Activated T-cell treated with anti-CD3 and anti-CD28 coated beads, Interleukin-2, amount 50 U/mL, for 4 hours (primary cell): ENCODE data around the gene TPSG1. TPM values are rescaled to one million over a fixed set of nuclear protein-coding genes. Genes with fewer than 3 reads are reported as not detected.
"Not testable (repeated sequence)": the region's sequence is repeated elsewhere in the genome, so short reads cannot be mapped to it uniquely, and the experiment has no call there.

Source experiments
- ATAC-seq, 2 donors: fragments of 200-7000 bp; cut with Tn5 transposase; one replicate each; pipeline ENCODE4 v1.10.0; 2021
- DNase-seq: peaks from one replicate; pipeline ENCODE4 v3.0.0-alpha.2; 2020
- H3K27me3 Mint-ChIP-seq: one replicate; pipeline ENCODE4 v1.8.0; 2021; ENCODE audit warnings: low read depth, mixed read lengths
- H3K36me3 Mint-ChIP-seq: one replicate; pipeline ENCODE4 v1.8.0; 2022; ENCODE audit warnings: mixed read lengths; ENCODE audit not compliant: insufficient read depth
- H3K4me1 Mint-ChIP-seq: one replicate; pipeline ENCODE4 v1.8.0; 2021; ENCODE audit warnings: low read depth, mixed read lengths
- H3K4me3 Mint-ChIP-seq: one replicate; pipeline ENCODE4 v1.8.0; 2021; ENCODE audit warnings: mild to moderate bottlenecking, moderate library complexity, mixed read lengths
- H3K9me3 Mint-ChIP-seq: one replicate; pipeline ENCODE4 v1.8.0; 2021; ENCODE audit warnings: mixed read lengths
- total RNA-seq, 3 donors: library from RNA; stranded (reverse); gene quantifications; one replicate each; pipeline ENCODE4 v1.2.1, GENCODE V29; 2021

Gene TPSG1
- total RNA-seq: not detected

DNA sequence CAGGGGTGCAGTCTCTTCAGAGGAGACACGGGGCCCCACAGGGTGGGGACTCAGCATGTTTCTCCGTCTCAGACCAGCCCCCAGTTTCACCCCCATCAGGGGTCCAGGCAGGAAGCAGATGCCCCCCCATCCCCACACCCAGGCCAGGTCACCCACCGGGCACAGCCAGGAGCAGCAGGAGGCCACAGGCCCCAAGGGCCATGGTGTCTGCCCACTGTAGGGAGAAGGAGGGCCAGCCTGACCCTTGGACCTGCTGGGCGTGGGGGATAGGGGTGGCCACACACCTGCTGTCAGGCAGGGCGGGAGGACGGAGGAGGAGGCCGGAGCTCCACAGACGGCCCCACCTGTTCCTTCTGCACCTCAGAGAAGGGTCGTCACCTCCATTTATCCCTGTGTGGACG is at the start of gene TPSG1:
TSS of gene TPSG1 (minus strand) at position 218 of the 401 bp plus-strand sequence. CDS start at position 202, 16 bp downstream.
- ATAC-seq: no peak
- Mint-ChIP-seq H3K27me3 (peaks cover 5% of the 10 kb centered on the region), H3K9me3 (no peaks in the 10 kb centered on the region), H3K36me3 (no peaks in the 10 kb centered on the region), H3K4me3 (no peak within 1 kb of the TSS), H3K4me1 (no peaks in the 10 kb centered on the region)
- DNase-seq: peak; percentile 3

GRCh38 chr16:1274767-1275166 is 49.7 kb upstream of the TPSG1 start:
- Mint-ChIP-seq H3K9me3 (no peaks in the 10 kb centered on the region), H3K4me3 (no peak overlapping the region), H3K4me1 (peaks cover 1% of the 10 kb centered on the region), H3K27me3 (peaks cover 25% of the 10 kb centered on the region), H3K36me3 (no peaks in the 10 kb centered on the region)
- no peak for DNase-seq
- no peak for ATAC-seq

GRCh38 chr16:1273816-1274215 is 48.7 kb upstream of the TPSG1 start:
- H3K36me3 Mint-ChIP-seq: no peaks in the 10 kb centered on the region
- H3K4me3 Mint-ChIP-seq: no peak overlapping the region
- no peak for ATAC-seq
- DNase-seq: no peak
- H3K27me3 Mint-ChIP-seq: peaks cover 27% of the 10 kb centered on the region
- H3K9me3 Mint-ChIP-seq: no peaks in the 10 kb centered on the region
- peaks cover 1% of the 10 kb centered on the region for H3K4me1 Mint-ChIP-seq

DNA sequence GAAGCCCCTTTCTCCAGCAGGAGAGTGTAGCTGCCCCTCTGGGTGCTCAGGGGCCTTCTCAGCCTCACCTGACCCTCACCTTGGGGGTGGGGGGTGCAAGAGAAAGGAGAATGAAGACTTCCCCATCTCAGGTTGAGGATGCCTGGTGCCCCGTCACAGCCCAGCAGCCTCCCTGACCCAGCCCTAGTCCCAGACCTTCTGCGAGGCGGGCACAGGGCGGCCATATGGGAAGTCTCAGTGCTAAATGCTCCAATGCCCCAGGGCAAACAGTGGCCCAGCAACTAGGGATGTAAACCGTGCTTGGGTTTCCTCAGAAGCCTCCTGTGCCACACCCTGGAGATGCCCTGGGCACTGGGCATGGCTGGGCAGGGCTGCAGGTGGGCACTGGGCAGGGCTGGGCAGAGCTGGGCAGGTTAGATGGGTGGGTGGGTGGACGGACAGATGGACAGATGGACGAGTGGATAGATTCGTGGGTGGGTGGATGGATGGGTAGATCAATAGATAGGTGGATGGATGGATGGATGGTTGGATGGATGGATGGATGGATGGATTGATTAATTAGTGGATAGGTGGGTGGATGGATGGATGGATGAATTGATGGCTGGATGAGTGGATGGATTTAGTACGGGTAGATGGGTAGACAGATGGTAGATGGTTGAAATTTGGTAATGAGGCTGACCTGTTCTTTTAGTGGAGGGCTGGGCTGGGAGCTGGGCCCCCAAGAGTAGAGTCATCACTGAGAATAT is 47.6 kb upstream of the TPSG1 start:
- no peaks in the 10 kb centered on the region for H3K9me3 Mint-ChIP-seq

DNA sequence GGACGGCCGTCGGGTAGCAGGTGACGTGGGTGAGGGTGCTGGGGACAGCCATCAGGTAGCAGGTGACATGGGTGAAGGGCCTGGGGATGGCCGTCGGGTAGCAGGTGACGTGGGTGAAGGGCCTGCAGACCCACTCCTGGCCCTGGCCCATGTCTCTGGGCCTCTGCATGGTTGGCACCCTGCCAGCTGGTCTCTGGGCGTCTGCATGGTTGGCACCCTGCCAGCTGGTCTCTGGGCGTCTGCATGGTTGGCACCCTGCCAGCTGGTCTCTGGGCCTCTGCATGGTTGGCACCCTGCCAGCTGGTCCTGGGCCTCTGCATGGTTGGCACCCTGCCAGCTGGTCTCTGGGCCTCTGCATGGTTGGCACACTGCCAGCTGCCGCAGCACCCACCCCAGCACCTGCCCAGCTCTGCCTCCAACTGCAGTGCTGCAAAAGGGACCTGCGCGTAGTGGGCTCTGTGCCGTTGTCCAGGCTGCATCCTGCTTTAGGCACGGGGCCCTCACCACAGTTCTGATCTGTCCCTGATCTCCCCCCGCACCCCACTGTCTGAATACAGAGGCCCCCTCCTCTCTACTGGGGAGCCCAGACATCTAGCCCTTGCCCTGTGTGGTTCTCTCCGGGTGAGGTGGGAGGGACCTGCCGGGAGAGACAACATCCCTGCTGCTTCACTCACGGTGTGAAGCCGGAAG is 46.8 kb upstream of the TPSG1 start:
- not testable (repeated sequence) for H3K4me3 Mint-ChIP-seq, H3K4me1 Mint-ChIP-seq, ATAC-seq, DNase-seq, H3K36me3 Mint-ChIP-seq, H3K9me3 Mint-ChIP-seq
- H3K27me3 Mint-ChIP-seq: peaks cover 21% of the 10 kb centered on the region

More for the DNA sequence above, 47.6 kb upstream of the TPSG1 start:
- Mint-ChIP-seq H3K27me3 (peaks cover 24% of the 10 kb centered on the region), H3K36me3 (no peaks in the 10 kb centered on the region), H3K4me1 (peaks cover 1% of the 10 kb centered on the region), H3K4me3 (no peak overlapping the region)
- DNase-seq (no peak), ATAC-seq (no peak)

DNA sequence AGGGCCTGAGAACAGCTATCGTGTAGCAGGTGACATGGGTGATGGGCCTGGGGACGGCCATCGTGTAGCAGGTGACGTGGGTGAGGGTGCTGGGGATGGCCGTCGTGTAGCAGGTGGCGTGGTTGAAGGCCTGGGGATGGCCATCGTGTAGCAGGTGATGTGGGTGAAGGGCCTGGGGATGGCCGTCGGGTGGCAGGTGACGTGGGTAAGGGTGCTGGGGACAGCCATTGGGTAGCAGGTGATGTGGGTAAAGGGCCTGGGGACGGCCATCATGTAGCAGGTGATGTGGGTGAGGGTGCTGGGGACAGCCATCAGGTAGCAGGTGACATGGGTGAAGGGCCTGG is 46.3 kb upstream of the TPSG1 start:
- no peak for DNase-seq
- no peak for ATAC-seq
- Mint-ChIP-seq H3K4me3 (no peak overlapping the region), H3K4me1 (peaks cover 1% of the 10 kb centered on the region), H3K36me3 (no peaks in the 10 kb centered on the region), H3K9me3 (no peaks in the 10 kb centered on the region), H3K27me3 (peaks cover 21% of the 10 kb centered on the region)

- not testable (repeated sequence) for H3K4me1 Mint-ChIP-seq, DNase-seq, H3K36me3 Mint-ChIP-seq, ATAC-seq, H3K4me3 Mint-ChIP-seq, H3K9me3 Mint-ChIP-seq
- peaks cover 14% of the 10 kb centered on the region for H3K27me3 Mint-ChIP-seq
Measured at GRCh38 chr16:1269418-1269817, 44.4 kb upstream of the TPSG1 start.

DNA sequence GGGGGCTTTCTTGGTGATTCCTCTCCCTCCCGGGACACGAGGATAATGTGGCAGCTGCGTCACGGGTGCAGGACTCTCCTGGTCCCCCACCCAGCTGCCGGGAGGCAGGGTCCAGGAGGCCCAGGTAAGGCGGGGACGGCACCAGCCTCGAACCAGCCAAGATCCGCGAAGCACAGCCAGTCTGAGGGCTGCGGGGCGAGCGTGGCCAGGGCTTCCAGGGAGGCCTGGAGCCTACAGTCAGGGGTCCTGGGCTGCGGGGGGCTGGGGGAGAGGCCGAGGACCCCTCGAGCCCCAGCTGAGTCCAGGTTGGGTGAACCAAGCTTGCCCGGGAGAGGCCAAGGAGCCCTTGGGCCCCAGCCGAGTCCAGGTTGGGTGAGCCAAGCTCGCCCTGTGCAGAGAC is 40.8 kb upstream of the TPSG1 start:
- peaks cover 16% of the 10 kb centered on the region for H3K27me3 Mint-ChIP-seq
- H3K36me3 Mint-ChIP-seq: no peaks in the 10 kb centered on the region
- no peaks in the 10 kb centered on the region for H3K4me1 Mint-ChIP-seq
- H3K4me3 Mint-ChIP-seq: no peak overlapping the region
- DNase-seq (no peak), ATAC-seq (no peak)
- no peaks in the 10 kb centered on the region for H3K9me3 Mint-ChIP-seq

GRCh38 chr16:1265090-1265630 is 40.1 kb upstream of the TPSG1 start:
- no peaks in the 10 kb centered on the region for H3K36me3 Mint-ChIP-seq
- DNase-seq (no peak), ATAC-seq (no peak)
- no peaks in the 10 kb centered on the region for H3K9me3 Mint-ChIP-seq
- no peak overlapping the region for H3K4me3 Mint-ChIP-seq
- H3K27me3 Mint-ChIP-seq: peaks cover 14% of the 10 kb centered on the region
- no peaks in the 10 kb centered on the region for H3K4me1 Mint-ChIP-seq

- DNase-seq (no peak), ATAC-seq (no peak)
- Mint-ChIP-seq H3K9me3 (no peaks in the 10 kb centered on the region), H3K4me1 (no peaks in the 10 kb centered on the region), H3K4me3 (no peak overlapping the region), H3K36me3 (no peaks in the 10 kb centered on the region), H3K27me3 (peaks cover 13% of the 10 kb centered on the region)
Measured at GRCh38 chr16:1264345-1265089, 39.4 kb upstream of the TPSG1 start.

- H3K4me1 Mint-ChIP-seq: peaks cover 5% of the 10 kb centered on the region
- H3K36me3 Mint-ChIP-seq: no peaks in the 10 kb centered on the region
- no peak for ATAC-seq
- H3K4me3 Mint-ChIP-seq: no peak overlapping the region
- peaks cover 17% of the 10 kb centered on the region for H3K27me3 Mint-ChIP-seq
- H3K9me3 Mint-ChIP-seq: no peaks in the 10 kb centered on the region
- DNase-seq: no peak
Measured at GRCh38 chr16:1263591-1264344, 38.7 kb upstream of the TPSG1 start.

GRCh38 chr16:1262846-1263221 is 37.8 kb upstream of the TPSG1 start:
- Mint-ChIP-seq H3K9me3 (no peaks in the 10 kb centered on the region), H3K36me3 (no peaks in the 10 kb centered on the region), H3K4me1 (peaks cover 5% of the 10 kb centered on the region), H3K27me3 (peaks cover 22% of the 10 kb centered on the region), H3K4me3 (no peak overlapping the region)
- ATAC-seq (no peak), DNase-seq (no peak)

DNA sequence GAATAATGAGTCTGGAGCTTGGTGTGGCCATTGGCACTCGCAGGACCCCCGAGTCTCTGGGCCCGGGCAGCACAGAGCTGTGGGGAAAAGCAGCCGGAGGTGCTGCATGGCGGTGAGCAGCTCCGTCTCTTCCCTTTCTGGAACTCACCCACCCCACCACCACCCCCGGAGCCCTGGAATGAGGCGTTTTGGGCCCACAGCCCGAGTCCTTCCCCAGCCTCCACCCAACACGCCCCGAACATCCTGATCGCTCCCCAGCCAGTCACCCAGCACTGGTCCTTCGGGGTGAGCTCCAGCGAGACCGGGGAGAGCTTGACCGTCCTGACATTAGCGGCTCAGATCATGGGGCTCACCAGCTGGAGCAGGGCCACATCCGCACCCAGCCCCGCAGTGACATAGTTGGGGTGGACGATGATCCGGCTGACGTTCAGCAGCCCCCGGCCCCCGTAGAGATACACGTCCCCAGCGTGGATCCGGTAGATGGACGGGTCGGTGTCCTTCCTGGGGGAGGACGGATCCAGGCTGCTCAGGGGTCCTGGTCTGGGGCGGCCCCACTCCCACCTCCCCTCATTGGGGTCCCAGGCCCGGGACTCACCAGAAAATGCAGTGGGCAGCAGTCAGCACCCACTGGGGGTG is 37.3 kb upstream of the TPSG1 start:
- no peak overlapping the region for H3K4me3 Mint-ChIP-seq
- peaks cover 5% of the 10 kb centered on the region for H3K4me1 Mint-ChIP-seq
- no peaks in the 10 kb centered on the region for H3K36me3 Mint-ChIP-seq
- DNase-seq (no peak), ATAC-seq (no peak)
- no peaks in the 10 kb centered on the region for H3K9me3 Mint-ChIP-seq
- H3K27me3 Mint-ChIP-seq: peaks cover 24% of the 10 kb centered on the region
